ENCODE data around the gene CCT7.

The CCT7 gene

DNA sequence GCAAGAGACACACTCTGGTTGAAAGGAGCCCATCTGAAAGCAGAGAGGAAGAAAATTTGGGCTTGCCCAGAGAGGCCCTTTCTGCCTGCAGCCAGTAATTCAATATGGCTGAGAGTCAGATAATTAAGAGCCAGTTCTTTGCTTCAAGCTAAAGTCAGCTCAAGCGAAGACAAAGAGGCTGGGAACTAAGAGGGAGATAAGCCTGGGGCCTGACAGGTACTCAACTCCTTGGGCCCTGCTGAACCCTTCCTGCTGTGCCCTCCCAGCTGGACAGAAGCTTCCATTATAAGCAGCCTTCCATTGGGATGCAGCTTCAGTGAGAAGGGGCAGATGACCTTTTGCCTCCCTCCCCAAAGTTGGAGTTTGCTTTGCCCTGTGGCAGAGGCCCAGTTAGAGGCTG, 38.2 kb downstream of the CCT7 start:
- DNase-seq (ENCODE audit: insufficient read length, low spot score) (no peak), FAIRE-seq (no peak)
- TF ChIP-seq, protein P1, sequence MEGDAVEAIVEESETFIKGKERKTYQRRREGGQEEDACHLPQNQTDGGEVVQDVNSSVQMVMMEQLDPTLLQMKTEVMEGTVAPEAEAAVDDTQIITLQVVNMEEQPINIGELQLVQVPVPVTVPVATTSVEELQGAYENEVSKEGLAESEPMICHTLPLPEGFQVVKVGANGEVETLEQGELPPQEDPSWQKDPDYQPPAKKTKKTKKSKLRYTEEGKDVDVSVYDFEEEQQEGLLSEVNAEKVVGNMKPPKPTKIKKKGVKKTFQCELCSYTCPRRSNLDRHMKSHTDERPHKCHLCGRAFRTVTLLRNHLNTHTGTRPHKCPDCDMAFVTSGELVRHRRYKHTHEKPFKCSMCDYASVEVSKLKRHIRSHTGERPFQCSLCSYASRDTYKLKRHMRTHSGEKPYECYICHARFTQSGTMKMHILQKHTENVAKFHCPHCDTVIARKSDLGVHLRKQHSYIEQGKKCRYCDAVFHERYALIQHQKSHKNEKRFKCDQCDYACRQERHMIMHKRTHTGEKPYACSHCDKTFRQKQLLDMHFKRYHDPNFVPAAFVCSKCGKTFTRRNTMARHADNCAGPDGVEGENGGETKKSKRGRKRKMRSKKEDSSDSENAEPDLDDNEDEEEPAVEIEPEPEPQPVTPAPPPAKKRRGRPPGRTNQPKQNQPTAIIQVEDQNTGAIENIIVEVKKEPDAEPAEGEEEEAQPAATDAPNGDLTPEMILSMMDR (IDR thresholded peaks at IDR 0.05; ENCODE audit: insufficient read depth, missing control alignments), result no peak

DNA sequence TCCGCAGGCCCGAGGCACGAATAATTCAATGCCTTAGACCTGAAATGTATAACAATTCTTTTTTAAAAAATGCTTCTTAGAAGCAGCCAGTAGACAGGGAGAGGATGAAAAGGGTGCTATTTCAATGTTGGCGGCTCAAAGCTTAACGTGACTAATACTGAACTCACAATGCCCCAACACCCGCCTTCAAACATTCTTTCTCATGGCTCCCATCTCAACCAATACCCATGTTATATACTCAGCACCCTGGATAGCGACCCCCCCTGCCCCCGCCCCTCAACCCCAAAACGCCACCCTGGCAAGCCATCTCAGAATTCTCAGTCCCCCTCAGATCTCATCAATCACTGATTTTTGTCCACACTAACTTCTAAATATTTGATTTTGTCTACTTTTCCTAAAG, 45.7 kb downstream of the CCT7 start:
- FAIRE-seq (no peak), DNase-seq (ENCODE audit: insufficient read length, low spot score) (no peak)
- TF ChIP-seq, protein P1 (IDR thresholded peaks at IDR 0.05; ENCODE audit: insufficient read depth, missing control alignments), result no peak

- TF ChIP-seq, protein P1 (IDR thresholded peaks at IDR 0.05; ENCODE audit: insufficient read depth, missing control alignments), result no peak
- DNase-seq (ENCODE audit: insufficient read length, low spot score) (no peak), FAIRE-seq (no peak)
Observed at GRCh38 chr2:73281244-73281643, 47.1 kb downstream of the CCT7 start.

- FAIRE-seq (no peak), DNase-seq (ENCODE audit: insufficient read length, low spot score) (no peak)
- TF ChIP-seq, protein P1 (IDR thresholded peaks at IDR 0.05; ENCODE audit: insufficient read depth, missing control alignments), result no peak
Observed at GRCh38 chr2:73282924-73283544, 48.9 kb downstream of the CCT7 start.

DNA sequence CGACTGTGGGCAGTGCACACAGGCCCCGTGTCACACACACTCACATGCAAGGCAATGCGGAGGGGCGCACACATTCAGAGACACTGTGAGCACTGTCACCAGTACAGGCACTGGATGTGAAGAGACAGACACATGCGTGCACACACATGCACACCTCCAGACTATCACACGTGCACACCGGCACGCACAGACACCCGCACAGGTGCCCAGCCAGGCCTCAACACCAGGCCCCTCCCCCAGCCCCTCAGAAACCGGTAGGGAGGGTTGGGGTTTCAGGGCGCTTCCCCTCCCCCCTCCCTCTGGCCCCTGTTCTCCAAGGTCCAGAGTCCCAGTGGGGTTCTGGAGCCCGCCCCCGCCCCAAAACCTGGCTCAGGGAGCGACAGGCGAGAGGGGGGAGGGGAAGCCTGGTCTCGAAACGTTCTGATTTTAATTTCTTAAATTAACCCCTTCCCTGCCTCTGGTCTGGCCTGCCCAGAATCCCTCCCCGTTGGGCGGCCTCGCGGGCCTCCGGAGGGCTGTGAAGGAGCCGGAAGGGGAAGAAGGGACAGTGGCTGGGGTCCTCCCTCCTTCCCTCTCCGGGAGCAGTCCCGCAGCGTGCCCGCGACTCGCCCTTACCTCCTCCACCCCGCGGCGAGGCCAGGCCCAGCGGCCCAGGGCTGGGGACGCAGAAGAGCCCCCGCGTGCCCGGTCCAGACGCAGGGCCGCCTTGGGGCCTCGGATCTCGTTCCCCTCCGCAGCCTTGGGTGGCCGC, 49.6 kb downstream of the CCT7 start:
- TF ChIP-seq, protein P1 (IDR thresholded peaks at IDR 0.05; ENCODE audit: insufficient read depth, missing control alignments), result no peak
- FAIRE-seq (no peak), DNase-seq (ENCODE audit: insufficient read length, low spot score) (no peak)

DNA sequence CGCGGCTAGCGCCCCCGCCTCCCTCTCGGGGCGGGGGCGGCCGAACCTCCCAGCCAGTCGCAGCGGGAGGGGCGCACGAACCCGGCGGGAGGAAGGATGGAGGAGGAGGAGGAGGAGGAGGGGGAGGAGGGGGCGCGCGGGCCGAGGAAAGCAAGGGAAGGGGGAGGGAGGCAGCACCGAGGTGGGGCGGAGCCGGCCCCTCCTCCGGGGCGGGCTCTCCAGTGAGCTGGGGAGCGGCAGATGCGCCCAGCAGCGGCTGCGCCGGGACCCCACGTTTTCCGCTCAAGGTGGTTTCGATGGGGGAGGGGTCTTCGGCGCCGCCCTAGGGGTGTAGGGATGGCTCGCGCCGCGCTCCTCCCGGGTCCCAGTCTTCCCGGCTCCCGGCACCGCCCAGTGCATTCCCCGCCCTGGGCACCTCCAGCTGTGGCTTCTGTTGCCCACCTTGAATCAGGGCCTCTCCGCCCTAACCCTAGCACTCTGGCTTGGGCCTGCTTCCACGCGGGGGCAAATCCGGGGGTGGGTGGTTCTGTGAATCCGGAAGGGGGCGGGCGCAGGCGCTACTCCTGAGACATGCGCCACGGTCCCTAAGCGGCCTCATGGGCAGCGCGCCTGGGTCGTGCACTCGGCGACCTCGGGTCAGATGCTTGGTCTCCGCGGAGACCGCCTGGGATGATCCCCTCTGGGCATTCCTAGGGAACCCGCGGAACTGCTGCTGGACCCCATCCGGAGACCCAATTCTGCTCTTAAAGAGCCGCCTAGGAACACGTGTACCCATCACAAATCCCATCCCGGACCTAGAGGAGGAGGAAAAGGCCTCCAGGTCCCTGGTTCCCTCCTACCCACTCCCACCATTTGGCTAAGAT, 50.4 kb downstream of the CCT7 start, which contains the start of gene FBXO41:
Gene FBXO41 (minus strand): TSS at position 183 of the 863 bp plus-strand sequence. CDS start 14,848 bp downstream, outside the sequence.
- TF ChIP-seq, protein P1 (IDR thresholded peaks at IDR 0.05; ENCODE audit: insufficient read depth, missing control alignments), result no peak
- DNase-seq (ENCODE audit: insufficient read length, low spot score), result peak; percentile 70
- FAIRE-seq, result no peak

All from D721Med (cell line).